ENCODE measurements around the gene PCDHB12. TPM values are rescaled to one million over a fixed set of nuclear protein-coding genes. Genes with fewer than 3 reads are reported as not detected.
"Not testable (repeated sequence)": the region's sequence is repeated elsewhere in the genome, so short reads cannot be mapped to it uniquely, and the experiment has no call there.

Gene PCDHB12
- polyA plus RNA-seq, 1 of the 3 experiments (the other 2 are of a cell fraction), result 1.9 TPM

DNA sequence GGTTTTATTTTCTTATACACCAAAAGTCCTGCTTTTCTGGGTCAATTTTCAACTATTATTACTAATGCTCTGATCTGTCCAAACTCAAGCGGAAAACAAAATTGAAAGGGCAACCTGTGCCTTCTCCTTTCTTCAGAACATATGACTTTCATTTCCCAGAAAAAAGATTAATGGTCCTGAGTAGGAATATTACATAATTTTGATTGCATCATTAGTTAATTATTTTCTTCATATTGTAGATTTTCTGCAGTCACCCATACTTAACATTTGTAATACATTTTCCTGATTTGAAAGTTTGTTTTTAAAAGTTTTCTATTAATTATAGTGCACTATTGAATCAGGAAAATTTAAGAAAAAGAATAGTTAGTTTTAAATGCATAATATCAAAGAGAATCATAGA lies 32.6 kb upstream of the PCDHB12 start:
- no peak overlapping the region for H3K9ac ChIP-seq
- H3K4me1 ChIP-seq (ENCODE audit: control insufficient read depth in 1 of 2, insufficient read depth in 2 of 2, low read depth in 1 of 2, low read length in 1 of 2), result no peaks in the 10 kb centered on the region; a peak in 1 of 4 replicates
- 52% methylated on average over 1 of the region's 1 CpG for WGBS (ENCODE audit: low lambda C conversion rate)
- no peak overlapping the region for H3K4me3 ChIP-seq (ENCODE audit: low read depth in 2 of 2, low read length in 1 of 2)
- no peaks in the 10 kb centered on the region for H3K79me2 ChIP-seq (ENCODE audit: insufficient read depth)
- no peak overlapping the region for H3K4me2 ChIP-seq
- no peaks in the 10 kb centered on the region; the same call in 1 of the 2 replicates for H3K9me3 ChIP-seq
- no peaks in the 10 kb centered on the region for H3F3A ChIP-seq (replicated peaks; ENCODE audit: insufficient read depth)
- TF ChIP-seq CHD2 (IDR thresholded peaks at IDR 0.05; ENCODE audit: low read length, partially characterized antibody) (no peak), MXI1 (IDR thresholded peaks at IDR 0.05; ENCODE audit: low read depth, low read length) (no peak), NRF1 (IDR thresholded peaks at IDR 0.05; ENCODE audit: low read depth, low read length) (no peak), ELF1 (IDR thresholded peaks at IDR 0.05) (no peak)
- TF ChIP-seq, protein P1, sequence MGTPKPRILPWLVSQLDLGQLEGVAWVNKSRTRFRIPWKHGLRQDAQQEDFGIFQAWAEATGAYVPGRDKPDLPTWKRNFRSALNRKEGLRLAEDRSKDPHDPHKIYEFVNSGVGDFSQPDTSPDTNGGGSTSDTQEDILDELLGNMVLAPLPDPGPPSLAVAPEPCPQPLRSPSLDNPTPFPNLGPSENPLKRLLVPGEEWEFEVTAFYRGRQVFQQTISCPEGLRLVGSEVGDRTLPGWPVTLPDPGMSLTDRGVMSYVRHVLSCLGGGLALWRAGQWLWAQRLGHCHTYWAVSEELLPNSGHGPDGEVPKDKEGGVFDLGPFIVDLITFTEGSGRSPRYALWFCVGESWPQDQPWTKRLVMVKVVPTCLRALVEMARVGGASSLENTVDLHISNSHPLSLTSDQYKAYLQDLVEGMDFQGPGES (IDR thresholded peaks at IDR 0.05; ENCODE audit: low read depth, low read length), result no peak
- TF ChIP-seq, protein P2, sequence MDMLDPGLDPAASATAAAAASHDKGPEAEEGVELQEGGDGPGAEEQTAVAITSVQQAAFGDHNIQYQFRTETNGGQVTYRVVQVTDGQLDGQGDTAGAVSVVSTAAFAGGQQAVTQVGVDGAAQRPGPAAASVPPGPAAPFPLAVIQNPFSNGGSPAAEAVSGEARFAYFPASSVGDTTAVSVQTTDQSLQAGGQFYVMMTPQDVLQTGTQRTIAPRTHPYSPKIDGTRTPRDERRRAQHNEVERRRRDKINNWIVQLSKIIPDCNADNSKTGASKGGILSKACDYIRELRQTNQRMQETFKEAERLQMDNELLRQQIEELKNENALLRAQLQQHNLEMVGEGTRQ (IDR thresholded peaks at IDR 0.05; ENCODE audit: borderline replicate concordance, low read depth, low read length), result no peak
- no peaks in the 10 kb centered on the region for H4K20me1 ChIP-seq (ENCODE audit: insufficient read depth)
- H3K9me2 ChIP-seq, result no peaks in the 10 kb centered on the region
- ChIA-PET POLR2A (no interaction called here), CTCF (interaction anchor here (0.6 to 1.0 kb wide), 2 partner anchors 30 to 33 kb away, joined by 3 to 4 read pairs; no protein-coding TSS in a partner anchor)
- H3K27me3 ChIP-seq (ENCODE audit: insufficient read depth), result no peaks in the 10 kb centered on the region
- H2AFZ ChIP-seq (ENCODE audit: low read depth), result no peak overlapping the region
- H3K36me3 ChIP-seq (replicated peaks in 1 of 2; ENCODE audit: control insufficient read depth in 1 of 2, insufficient read depth in 2 of 2, low read length in 1 of 2), result no peaks in the 10 kb centered on the region
- H3K27ac ChIP-seq (ENCODE audit: low read depth in 2 of 2, low read length in 1 of 2), result no peak overlapping the region
- DNase-seq, result no peak

DNA sequence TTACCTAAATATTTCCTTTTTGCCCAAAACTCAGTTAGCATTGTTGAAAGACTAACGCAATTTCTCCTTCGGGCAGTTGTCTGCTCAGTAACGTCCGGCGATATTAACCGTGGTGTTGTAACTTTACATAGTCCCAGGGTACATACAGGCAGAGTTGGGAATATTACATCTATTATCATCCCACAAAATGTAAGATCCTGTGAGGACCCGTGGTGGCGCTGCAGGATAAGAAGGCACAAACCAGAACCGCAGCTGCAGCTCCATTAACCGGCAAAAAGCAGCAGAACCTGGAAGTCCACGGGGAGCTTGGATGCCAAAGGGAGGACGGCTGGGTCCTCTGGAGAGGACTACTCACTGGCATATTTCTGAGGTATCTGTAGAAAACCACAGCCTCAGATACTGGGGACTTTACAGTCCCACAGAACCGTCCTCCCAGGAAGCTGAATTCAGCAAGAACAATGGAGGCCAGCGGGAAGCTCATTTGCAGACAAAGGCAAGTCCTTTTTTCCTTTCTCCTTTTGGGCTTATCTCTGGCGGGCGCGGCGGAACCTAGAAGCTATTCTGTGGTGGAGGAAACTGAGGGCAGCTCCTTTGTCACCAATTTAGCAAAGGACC lies 30.8 kb upstream of the PCDHB12 start, which contains the start of gene PCDHB8:
Gene PCDHB8, plus strand, starts transcription at position 214 of the 615 bp plus-strand sequence. Its CDS starts 245 bp downstream, at position 459.
- WGBS (ENCODE audit: low lambda C conversion rate), result 28% methylated on average over 14 of the region's 18 CpGs
- Histone ChIP-seq H3K4me3 (ENCODE audit: low read depth in 2 of 2, low read length in 1 of 2) (peak within 1 kb of the TSS; percentile 24 to 40; a peak in 3 of 4 replicates), H3K4me2 (peak within 1 kb of the TSS; percentile 42; the same call in 1 of the 2 replicates)
- TF ChIP-seq, protein P3, sequence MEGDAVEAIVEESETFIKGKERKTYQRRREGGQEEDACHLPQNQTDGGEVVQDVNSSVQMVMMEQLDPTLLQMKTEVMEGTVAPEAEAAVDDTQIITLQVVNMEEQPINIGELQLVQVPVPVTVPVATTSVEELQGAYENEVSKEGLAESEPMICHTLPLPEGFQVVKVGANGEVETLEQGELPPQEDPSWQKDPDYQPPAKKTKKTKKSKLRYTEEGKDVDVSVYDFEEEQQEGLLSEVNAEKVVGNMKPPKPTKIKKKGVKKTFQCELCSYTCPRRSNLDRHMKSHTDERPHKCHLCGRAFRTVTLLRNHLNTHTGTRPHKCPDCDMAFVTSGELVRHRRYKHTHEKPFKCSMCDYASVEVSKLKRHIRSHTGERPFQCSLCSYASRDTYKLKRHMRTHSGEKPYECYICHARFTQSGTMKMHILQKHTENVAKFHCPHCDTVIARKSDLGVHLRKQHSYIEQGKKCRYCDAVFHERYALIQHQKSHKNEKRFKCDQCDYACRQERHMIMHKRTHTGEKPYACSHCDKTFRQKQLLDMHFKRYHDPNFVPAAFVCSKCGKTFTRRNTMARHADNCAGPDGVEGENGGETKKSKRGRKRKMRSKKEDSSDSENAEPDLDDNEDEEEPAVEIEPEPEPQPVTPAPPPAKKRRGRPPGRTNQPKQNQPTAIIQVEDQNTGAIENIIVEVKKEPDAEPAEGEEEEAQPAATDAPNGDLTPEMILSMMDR (IDR thresholded peaks at IDR 0.05), result peak; percentile 51
- H3K36me3 ChIP-seq (replicated peaks in 1 of 2; ENCODE audit: control insufficient read depth in 1 of 2, insufficient read depth in 2 of 2, low read length in 1 of 2); H3K9ac ChIP-seq; H3K4me1 ChIP-seq (ENCODE audit: control insufficient read depth in 1 of 2, insufficient read depth in 2 of 2, low read depth in 1 of 2, low read length in 1 of 2); H3K27ac ChIP-seq (ENCODE audit: low read depth in 2 of 2, low read length in 1 of 2); H4K20me1 ChIP-seq (ENCODE audit: insufficient read depth); H3K9me3 ChIP-seq; POLR2A ChIA-PET; H3F3A ChIP-seq (replicated peaks; ENCODE audit: insufficient read depth); H3K79me2 ChIP-seq (ENCODE audit: insufficient read depth); H2AFZ ChIP-seq (ENCODE audit: low read depth); H3K27me3 ChIP-seq (ENCODE audit: insufficient read depth); H3K9me2 ChIP-seq: not testable (repeated sequence)
- CTCF ChIA-PET, result interaction anchor here (0.7 to 1.8 kb wide), 16 partner anchors 9 to 410 kb away, joined by 3 to 11 read pairs (median 4); partner anchors contain the start of genes PCDHAC1, PCDHB14, PCDHB5 and PCDHB6
- DNase-seq, result peak; percentile 69

DNA sequence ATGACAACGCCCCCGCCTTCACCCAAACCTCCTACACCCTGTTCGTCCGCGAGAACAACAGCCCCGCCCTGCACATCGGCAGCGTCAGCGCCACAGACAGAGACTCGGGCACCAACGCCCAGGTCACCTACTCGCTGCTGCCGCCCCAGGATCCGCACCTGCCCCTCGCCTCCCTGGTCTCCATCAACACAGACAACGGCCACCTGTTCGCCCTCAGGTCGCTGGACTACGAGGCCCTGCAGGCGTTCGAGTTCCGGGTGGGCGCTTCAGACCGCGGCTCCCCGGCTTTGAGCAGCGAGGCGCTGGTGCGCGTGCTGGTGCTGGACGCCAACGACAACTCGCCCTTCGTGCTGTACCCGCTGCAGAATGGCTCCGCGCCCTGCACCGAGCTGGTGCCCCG lies 29.1 kb upstream of the PCDHB12 start:
- H3K36me3 ChIP-seq (replicated peaks in 1 of 2; ENCODE audit: control insufficient read depth in 1 of 2, insufficient read depth in 2 of 2, low read length in 1 of 2); CTCF ChIA-PET; H3K27me3 ChIP-seq (ENCODE audit: insufficient read depth); H2AFZ ChIP-seq (ENCODE audit: low read depth); H3K9me3 ChIP-seq; H3K4me1 ChIP-seq (ENCODE audit: control insufficient read depth in 1 of 2, insufficient read depth in 2 of 2, low read depth in 1 of 2, low read length in 1 of 2); POLR2A ChIA-PET; H3K79me2 ChIP-seq (ENCODE audit: insufficient read depth); H3K9ac ChIP-seq; H3K27ac ChIP-seq (ENCODE audit: low read depth in 2 of 2, low read length in 1 of 2); H3K9me2 ChIP-seq; H3K4me3 ChIP-seq (ENCODE audit: low read depth in 2 of 2, low read length in 1 of 2); H4K20me1 ChIP-seq (ENCODE audit: insufficient read depth); H3F3A ChIP-seq (replicated peaks; ENCODE audit: insufficient read depth); DNase-seq; H3K4me2 ChIP-seq: not testable (repeated sequence)
- WGBS (ENCODE audit: low lambda C conversion rate), result 62% methylated on average over 33 of the region's 39 CpGs

DNA sequence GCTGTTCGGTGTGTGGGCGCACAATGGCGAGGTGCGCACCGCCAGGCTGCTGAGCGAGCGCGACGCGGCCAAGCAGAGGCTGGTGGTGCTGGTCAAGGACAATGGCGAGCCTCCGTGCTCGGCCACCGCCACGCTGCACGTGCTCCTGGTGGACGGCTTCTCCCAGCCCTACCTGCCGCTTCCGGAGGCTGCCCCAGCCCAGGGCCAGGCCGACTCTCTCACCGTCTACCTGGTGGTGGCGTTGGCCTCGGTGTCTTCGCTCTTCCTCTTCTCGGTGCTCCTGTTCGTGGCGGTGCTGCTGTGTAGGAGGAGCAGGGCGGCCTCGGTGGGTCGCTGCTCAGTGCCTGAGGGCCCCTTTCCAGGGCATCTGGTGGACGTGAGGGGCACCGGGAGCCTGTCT lies 28.6 kb upstream of the PCDHB12 start:
- H2AFZ ChIP-seq (ENCODE audit: low read depth); H3K9me3 ChIP-seq; H3K9ac ChIP-seq; H3K9me2 ChIP-seq; H3K4me3 ChIP-seq (ENCODE audit: low read depth in 2 of 2, low read length in 1 of 2); H3K27me3 ChIP-seq (ENCODE audit: insufficient read depth); POLR2A ChIA-PET; CTCF ChIA-PET; H3K4me2 ChIP-seq; H3F3A ChIP-seq (replicated peaks; ENCODE audit: insufficient read depth); H3K36me3 ChIP-seq (replicated peaks in 1 of 2; ENCODE audit: control insufficient read depth in 1 of 2, insufficient read depth in 2 of 2, low read length in 1 of 2); H3K27ac ChIP-seq (ENCODE audit: low read depth in 2 of 2, low read length in 1 of 2); H4K20me1 ChIP-seq (ENCODE audit: insufficient read depth); H3K4me1 ChIP-seq (ENCODE audit: control insufficient read depth in 1 of 2, insufficient read depth in 2 of 2, low read depth in 1 of 2, low read length in 1 of 2); DNase-seq; H3K79me2 ChIP-seq (ENCODE audit: insufficient read depth): not testable (repeated sequence)
- WGBS (ENCODE audit: low lambda C conversion rate), result 57% methylated on average over 12 of the region's 32 CpGs

All from SK-N-SH (cell line).